Vagina (tissue), 2 donors: ENCODE measurements around the gene MSH6.

Source experiments
- CTCF ChIP-seq, 3 experiments: fragments of 450-650 bp in 2 of 3; fragments of 200-600 bp in 1 of 3; sonication (generic) in 1 of 3; IDR thresholded peaks; one replicate each; pipeline ENCODE4 v1.5.1; 2017 to 2019; ENCODE audit warnings: antibody characterized with exemption in 3 of 3, mild to moderate bottlenecking in 2 of 3, moderate library complexity in 2 of 3
- POLR2AphosphoS5 ChIP-seq, 2 donors: sonication (generic); formaldehyde crosslinking; IDR thresholded peaks; one replicate each; pipeline ENCODE4 v1.9.0; 2017; ENCODE audit warnings: antibody characterized with exemption in 2 of 2, mild to moderate bottlenecking in 2 of 2, low read depth in 1 of 2; ENCODE audit not compliant: insufficient read depth in 1 of 2

DNA sequence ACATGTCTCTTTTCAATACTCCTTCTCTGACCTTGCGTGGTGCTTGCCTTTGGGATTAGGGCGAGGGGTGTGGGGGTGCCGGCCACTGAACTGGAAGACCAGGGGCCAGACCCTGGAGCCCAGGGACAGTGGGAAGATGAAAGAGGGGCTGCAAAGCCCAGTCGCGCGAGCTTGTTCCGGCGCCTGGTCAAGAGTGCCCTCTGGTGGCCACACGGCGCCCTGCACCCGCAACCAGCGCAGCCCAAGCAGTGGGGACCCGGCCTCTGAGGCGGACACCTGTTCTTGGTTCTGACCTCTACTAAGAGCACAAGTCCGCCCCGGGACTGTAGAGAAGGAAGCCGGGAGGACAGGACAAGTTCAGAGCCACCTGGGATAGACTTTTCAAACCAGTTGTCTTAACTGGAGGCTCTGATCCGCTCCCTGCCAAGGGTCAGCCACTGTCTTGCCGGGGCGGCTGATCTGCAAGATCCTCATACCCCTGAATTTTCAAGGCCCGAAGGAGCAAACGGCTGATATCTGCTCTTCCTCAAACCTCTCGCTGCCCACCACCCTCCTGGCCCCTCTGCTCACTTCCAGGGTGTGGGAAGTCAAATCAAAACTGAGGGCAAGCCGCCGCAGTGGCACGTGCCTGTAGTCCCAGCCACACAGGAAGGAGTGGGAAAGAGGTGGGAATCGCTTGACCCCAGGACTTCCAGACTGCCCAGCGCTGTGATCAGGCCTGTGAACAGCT lies 14.9 kb upstream of the MSH6 start:
- TF ChIP-seq CTCF (IDR thresholded peaks at IDR 0.05) (peak; percentile 92 to 98 (median 93)), POLR2AphosphoS5 (IDR thresholded peaks at IDR 0.05; ENCODE audit: insufficient read depth in 1 of 2, low read depth in 1 of 2) (no peak)
